ACC112 (cell line): ENCODE results near the gene HDAC4.

Experiments used
- H2AFZ ChIP-seq: fragments of 200-600 bp; sonication (generic); one replicate; pipeline ENCODE4 v1.6.0; 2017; ENCODE audit warnings: antibody characterized with exemption, low read length; ENCODE audit not compliant: unreplicated experiment
- H3K27ac ChIP-seq: fragments of 200-600 bp; sonication (generic); 2 replicates; pipeline ENCODE4 v1.5.1; 2014; ENCODE audit warnings: low read depth, mild to moderate bottlenecking, antibody characterized with exemption, low read length, moderate library complexity
- H3K27me3 ChIP-seq: fragments of 200-600 bp; sonication (generic); 2 replicates; pipeline ENCODE4 v1.6.1; 2014; ENCODE audit warnings: mild to moderate bottlenecking, antibody characterized with exemption, low read length, moderate library complexity, mixed read lengths; ENCODE audit not compliant: insufficient read depth
- H3K36me3 ChIP-seq: fragments of 200-600 bp; sonication (generic); 2 replicates; pipeline ENCODE4 v1.6.1; 2016; ENCODE audit warnings: mild to moderate bottlenecking, antibody characterized with exemption, low read length, moderate library complexity, mixed read lengths; ENCODE audit not compliant: insufficient read depth
- H3K4me1 ChIP-seq: fragments of 200-600 bp; sonication (generic); one replicate; pipeline ENCODE4 v1.6.1; 2016; ENCODE audit warnings: low read length, mixed read lengths; ENCODE audit not compliant: insufficient read depth, unreplicated experiment, control insufficient read depth
- H3K4me3 ChIP-seq: fragments of 200-600 bp; sonication (generic); 2 replicates; pipeline ENCODE4 v1.5.1; 2014; ENCODE audit warnings: mild to moderate bottlenecking, low read depth, low read length
- H3K79me2 ChIP-seq: fragments of 200-600 bp; sonication (generic); one replicate; pipeline ENCODE4 v1.6.0; 2016; ENCODE audit warnings: low read length; ENCODE audit not compliant: control insufficient read depth, unreplicated experiment, insufficient read depth

HDAC4 gene

GRCh38 chr2:239310401-239311061, 90.3 kb downstream of the HDAC4 start:
- H3K4me1 ChIP-seq, result peaks cover 16% of the 10 kb centered on the region
- H3K79me2 ChIP-seq, result peaks cover 9% of the 10 kb centered on the region
- no peaks in the 10 kb centered on the region for H3K27me3 ChIP-seq
- no peak overlapping the region for H2AFZ ChIP-seq
- H3K27ac ChIP-seq, result no peak overlapping the region
- H3K4me3 ChIP-seq, result no peak overlapping the region
- peaks cover 9% of the 10 kb centered on the region; the same call in 1 of the 2 replicates for H3K36me3 ChIP-seq

- H3K79me2 ChIP-seq, result peaks cover 9% of the 10 kb centered on the region
- H3K36me3 ChIP-seq, result peaks cover 5% of the 10 kb centered on the region; the same call in 1 of the 2 replicates
- peak overlapping the region; percentile 94 for H2AFZ ChIP-seq
- H3K27ac ChIP-seq, result peak overlapping the region; percentile 63; the same call in 1 of the 2 replicates
- no peaks in the 10 kb centered on the region for H3K27me3 ChIP-seq
- peak overlapping the region; percentile 76 for H3K4me3 ChIP-seq
- H3K4me1 ChIP-seq, result peaks cover 16% of the 10 kb centered on the region
Measured at GRCh38 chr2:239309398-239310245, 91.2 kb downstream of the HDAC4 start.

GRCh38 chr2:239308661-239309397, 92.0 kb downstream of the HDAC4 start:
- Histone ChIP-seq H3K27me3 (no peaks in the 10 kb centered on the region), H3K79me2 (peaks cover 6% of the 10 kb centered on the region), H3K4me1 (peaks cover 16% of the 10 kb centered on the region), H3K36me3 (0 out of 2 replicates have a peak, but pooled peaks cover 1% of the 10 kb centered on the region), H3K27ac (peak overlapping the region; percentile 63; the same call in 1 of the 2 replicates), H2AFZ (peak overlapping the region; percentile 94), H3K4me3 (peak overlapping the region; percentile 76)

- Histone ChIP-seq H2AFZ (peak overlapping the region; percentile 94), H3K27ac (no peak overlapping the region), H3K79me2 (peaks cover 6% of the 10 kb centered on the region), H3K27me3 (no peaks in the 10 kb centered on the region), H3K4me3 (peak overlapping the region; percentile 76), H3K36me3 (no peaks in the 10 kb centered on the region), H3K4me1 (peaks cover 16% of the 10 kb centered on the region)
Measured at GRCh38 chr2:239307921-239308613, 92.8 kb downstream of the HDAC4 start.

GRCh38 chr2:239307221-239307569, 93.6 kb downstream of the HDAC4 start:
- no peaks in the 10 kb centered on the region for H3K27me3 ChIP-seq
- H3K36me3 ChIP-seq, result no peaks in the 10 kb centered on the region

GRCh38 chr2:239306274-239307220, 94.3 kb downstream of the HDAC4 start:
- Histone ChIP-seq H2AFZ (no peak overlapping the region), H3K4me3 (no peak overlapping the region), H3K36me3 (no peaks in the 10 kb centered on the region), H3K79me2 (peaks cover 6% of the 10 kb centered on the region), H3K27ac (no peak overlapping the region), H3K4me1 (peaks cover 16% of the 10 kb centered on the region), H3K27me3 (no peaks in the 10 kb centered on the region)

More at GRCh38 chr2:239307221-239307569, 93.6 kb downstream of the HDAC4 start:
- Histone ChIP-seq H3K79me2 (peaks cover 6% of the 10 kb centered on the region), H2AFZ (no peak overlapping the region), H3K4me1 (peaks cover 16% of the 10 kb centered on the region), H3K4me3 (no peak overlapping the region), H3K27ac (no peak overlapping the region)

GRCh38 chr2:239305771-239306170, 95.0 kb downstream of the HDAC4 start:
- Histone ChIP-seq H3K36me3 (no peaks in the 10 kb centered on the region), H3K4me1 (peaks cover 16% of the 10 kb centered on the region), H3K27ac (no peak overlapping the region), H3K4me3 (no peak overlapping the region), H3K79me2 (peaks cover 6% of the 10 kb centered on the region), H2AFZ (no peak overlapping the region), H3K27me3 (no peaks in the 10 kb centered on the region)

- Histone ChIP-seq H3K27ac (no peak overlapping the region), H3K36me3 (no peaks in the 10 kb centered on the region), H3K79me2 (peaks cover 6% of the 10 kb centered on the region), H3K27me3 (no peaks in the 10 kb centered on the region), H3K4me3 (no peak overlapping the region), H3K4me1 (peaks cover 16% of the 10 kb centered on the region), H2AFZ (no peak overlapping the region)
Measured at GRCh38 chr2:239305222-239305575, 95.6 kb downstream of the HDAC4 start.

GRCh38 chr2:239304533-239305221, 96.1 kb downstream of the HDAC4 start:
- Histone ChIP-seq H3K79me2 (peaks cover 6% of the 10 kb centered on the region), H2AFZ (no peak overlapping the region), H3K27ac (no peak overlapping the region), H3K36me3 (no peaks in the 10 kb centered on the region), H3K4me1 (peaks cover 15% of the 10 kb centered on the region), H3K4me3 (no peak overlapping the region), H3K27me3 (no peaks in the 10 kb centered on the region)
